Measurements from ENCODE around the gene DNAJC7.

The DNAJC7 gene

DNA sequence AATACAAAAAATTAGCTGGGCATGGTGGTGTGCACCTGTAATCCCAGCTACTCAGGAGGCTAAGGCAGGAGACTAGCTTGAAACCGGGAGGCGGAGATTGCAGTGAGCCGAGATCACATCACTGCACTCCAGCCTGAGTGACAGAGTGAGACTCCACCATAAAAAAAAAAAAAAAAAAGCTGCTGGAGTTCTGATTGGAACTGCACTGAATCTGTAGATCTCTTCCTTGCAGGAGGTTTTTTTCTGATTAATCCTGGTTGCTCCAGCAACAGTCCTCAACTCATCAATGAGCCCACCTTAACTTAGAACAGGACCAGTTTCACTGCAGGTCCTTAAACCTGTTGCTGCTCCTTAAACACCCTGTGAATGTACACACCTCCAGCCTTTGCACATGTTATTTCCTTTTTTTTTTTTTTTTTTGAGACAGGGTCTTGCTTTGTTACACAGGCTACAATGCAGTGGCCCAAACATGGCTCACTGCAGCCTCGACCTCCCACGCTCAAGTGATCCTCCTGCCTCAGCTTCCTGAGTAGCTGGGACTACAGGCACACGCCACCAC is 88.5 kb downstream of the DNAJC7 start:
- TF ChIP-seq POLR2AphosphoS5 (IDR thresholded peaks at IDR 0.05; ENCODE audit: low read depth), result no peak
- no peak overlapping the region for H3K4me3 ChIP-seq (replicated peaks; ENCODE audit: insufficient read depth, low read length)
- H3K27ac ChIP-seq (replicated peaks), result no peak overlapping the region
- DNase-seq (ENCODE audit: low read depth in 1 of 2, low spot score in 1 of 2), result no peak
- H3K27me3 ChIP-seq (ENCODE audit: insufficient read depth, poor library complexity, severe bottlenecking), result no peaks in the 10 kb centered on the region

Measured in HL-60 (cell line).